Loucy (cell line): ENCODE measurements around the gene TAS2R41.
"Not testable (repeated sequence)": the region's sequence is repeated elsewhere in the genome, so short reads cannot be mapped to it uniquely, and the experiment has no call there.

Experiments
- EZH2phosphoT487 ChIP-seq: fragments of 200-600 bp; IDR thresholded peaks from 2 replicates; pipeline ENCODE4 v1.6.1; 2018; ENCODE audit warnings: antibody characterized with exemption, mild to moderate bottlenecking, moderate library complexity, borderline replicate concordance
- TF ChIP-seq, protein P1 (sequence below): fragments of 200-600 bp; sonication (generic); conservative IDR thresholded peaks from 2 replicates; pipeline ENCODE4 v1.5.1; 2014; ENCODE audit warnings: mild to moderate bottlenecking, antibody characterized with exemption, low read length

DNA sequence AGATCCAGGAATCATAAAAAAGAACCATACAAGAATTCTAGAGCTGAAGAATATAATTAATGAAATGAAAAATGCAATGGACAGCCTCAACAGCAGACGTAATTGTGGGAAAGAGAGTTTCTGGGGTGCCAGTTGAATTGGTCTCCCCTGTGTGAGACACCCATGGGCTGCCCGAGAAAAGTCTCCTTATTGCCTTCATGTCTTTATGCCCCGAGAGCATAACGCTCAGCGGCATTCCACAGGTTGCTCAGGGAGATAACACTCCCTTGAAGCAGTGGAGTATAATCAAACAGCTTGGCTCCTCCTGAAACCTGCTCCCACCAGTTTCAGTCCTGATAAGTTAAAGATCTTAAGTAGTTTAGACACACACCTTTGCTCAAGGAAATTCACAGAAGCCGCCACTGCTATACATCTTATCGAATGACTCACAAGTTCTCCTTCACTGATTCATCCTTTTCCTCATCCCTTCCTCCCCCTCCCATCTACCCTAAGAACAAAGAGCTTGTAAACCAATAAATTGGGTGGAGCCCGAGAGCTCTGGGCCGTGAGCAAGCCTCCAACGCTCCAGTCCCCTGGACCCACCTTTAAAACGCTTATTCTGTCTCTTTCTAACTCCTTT, 5.5 kb upstream of the TAS2R41 start:
- not testable (repeated sequence) for TF ChIP-seq EZH2phosphoT487
- TF ChIP-seq, protein P1, sequence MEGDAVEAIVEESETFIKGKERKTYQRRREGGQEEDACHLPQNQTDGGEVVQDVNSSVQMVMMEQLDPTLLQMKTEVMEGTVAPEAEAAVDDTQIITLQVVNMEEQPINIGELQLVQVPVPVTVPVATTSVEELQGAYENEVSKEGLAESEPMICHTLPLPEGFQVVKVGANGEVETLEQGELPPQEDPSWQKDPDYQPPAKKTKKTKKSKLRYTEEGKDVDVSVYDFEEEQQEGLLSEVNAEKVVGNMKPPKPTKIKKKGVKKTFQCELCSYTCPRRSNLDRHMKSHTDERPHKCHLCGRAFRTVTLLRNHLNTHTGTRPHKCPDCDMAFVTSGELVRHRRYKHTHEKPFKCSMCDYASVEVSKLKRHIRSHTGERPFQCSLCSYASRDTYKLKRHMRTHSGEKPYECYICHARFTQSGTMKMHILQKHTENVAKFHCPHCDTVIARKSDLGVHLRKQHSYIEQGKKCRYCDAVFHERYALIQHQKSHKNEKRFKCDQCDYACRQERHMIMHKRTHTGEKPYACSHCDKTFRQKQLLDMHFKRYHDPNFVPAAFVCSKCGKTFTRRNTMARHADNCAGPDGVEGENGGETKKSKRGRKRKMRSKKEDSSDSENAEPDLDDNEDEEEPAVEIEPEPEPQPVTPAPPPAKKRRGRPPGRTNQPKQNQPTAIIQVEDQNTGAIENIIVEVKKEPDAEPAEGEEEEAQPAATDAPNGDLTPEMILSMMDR, result not testable (repeated sequence)
